HG03575 (cell line): Measurements from ENCODE around the gene FBLN2.

Experiments
- ATAC-seq: cut with Tn5 transposase; IDR thresholded peaks from one replicate; pipeline ENCODE4 v1.9.1; 2021; ENCODE audit not compliant: unreplicated experiment, insufficient number of reproducible peaks, low FRiP score; ENCODE audit errors: extremely low read depth

Gene FBLN2

GRCh38 chr3:13590841-13591520 lies 42.1 kb downstream of the FBLN2 start:
- ATAC-seq: no peak

- ATAC-seq: no peak
Measured at GRCh38 chr3:13593615-13594014, 44.7 kb downstream of the FBLN2 start.

- no peak for ATAC-seq
Measured at GRCh38 chr3:13594146-13594545, 45.2 kb downstream of the FBLN2 start.

GRCh38 chr3:13594991-13595421 lies 46.1 kb downstream of the FBLN2 start:
- ATAC-seq: no peak

DNA sequence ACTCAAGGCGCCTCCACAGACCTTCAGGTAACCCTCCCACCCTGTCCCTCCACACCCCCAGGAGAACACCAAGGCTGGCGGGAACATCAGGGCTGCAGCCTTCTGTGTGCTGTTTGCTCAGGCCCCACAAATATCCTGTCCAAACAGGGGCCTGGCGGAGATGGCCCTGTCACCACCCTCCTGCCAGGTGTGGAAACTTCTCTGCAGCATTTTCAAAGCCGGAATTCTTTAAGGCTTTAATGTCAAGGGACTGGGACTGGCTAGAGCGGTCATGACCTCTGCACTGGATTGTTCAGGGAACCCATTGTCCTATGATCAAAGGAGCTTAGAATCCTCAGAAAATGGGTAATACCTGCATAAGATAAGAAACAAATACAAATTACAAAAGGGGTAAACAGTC lies 46.6 kb downstream of the FBLN2 start:
- ATAC-seq: no peak

DNA sequence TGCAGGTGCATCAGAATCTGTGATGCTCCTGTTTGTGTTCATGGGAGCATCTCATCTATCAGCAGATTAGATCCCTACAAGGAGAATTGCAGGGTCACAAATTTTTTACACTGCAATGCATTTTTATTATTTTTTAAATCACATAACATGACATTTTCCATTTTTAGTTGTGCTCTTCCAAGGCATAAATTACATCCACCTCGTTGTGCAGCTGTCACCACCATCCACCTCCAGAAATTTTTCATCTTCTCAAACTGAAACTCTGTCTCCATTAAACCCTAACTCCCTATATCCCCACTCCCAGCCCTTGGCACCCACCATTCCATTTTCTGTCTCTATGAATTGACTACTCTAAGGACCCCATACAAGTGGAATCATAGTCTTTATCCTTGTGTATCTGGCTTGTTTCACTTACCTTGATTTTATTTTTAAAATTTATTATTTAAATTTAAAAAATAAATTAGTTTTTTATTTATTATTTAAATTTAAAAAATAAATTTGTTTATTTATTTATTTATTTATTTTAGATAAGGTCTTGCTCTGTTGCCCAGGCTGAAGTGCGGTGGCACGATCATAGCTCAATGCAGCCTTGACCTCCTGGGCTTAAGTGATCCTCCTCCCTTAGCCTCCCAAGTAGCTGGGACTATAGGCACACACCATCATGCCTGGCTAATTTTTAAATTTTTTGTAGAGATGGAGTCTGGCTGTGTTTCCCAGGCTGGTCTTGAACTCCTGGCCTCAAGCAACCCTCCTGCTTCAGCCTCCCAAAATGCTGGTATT lies 47.7 kb downstream of the FBLN2 start:
- ATAC-seq: no peak

GRCh38 chr3:13597661-13598060 lies 48.7 kb downstream of the FBLN2 start:
- ATAC-seq: no peak

DNA sequence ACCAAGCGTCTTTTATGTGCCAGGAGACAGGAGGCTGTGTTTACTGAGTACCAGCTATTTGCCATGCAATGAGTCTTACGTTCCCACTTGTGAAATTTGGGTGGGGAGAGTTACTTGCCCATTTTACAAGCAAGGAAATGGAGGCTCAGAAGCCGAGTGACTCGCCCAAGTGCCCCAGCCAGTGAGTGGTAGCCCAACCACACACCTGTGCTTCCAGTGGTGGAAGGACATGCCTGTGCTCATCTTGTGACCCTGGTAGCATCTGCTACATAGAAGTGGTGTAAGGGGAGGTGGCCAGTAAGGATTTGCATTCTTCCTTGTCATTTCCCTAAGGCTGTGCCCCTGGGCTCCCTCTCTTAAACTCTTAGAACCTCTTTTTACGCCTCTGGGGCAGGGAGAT lies 49.3 kb downstream of the FBLN2 start:
- no peak for ATAC-seq

GRCh38 chr3:13598926-13599886 lies 50.3 kb downstream of the FBLN2 start:
- no peak for ATAC-seq

GRCh38 chr3:13599887-13600450 lies 51.0 kb downstream of the FBLN2 start:
- ATAC-seq: no peak

DNA sequence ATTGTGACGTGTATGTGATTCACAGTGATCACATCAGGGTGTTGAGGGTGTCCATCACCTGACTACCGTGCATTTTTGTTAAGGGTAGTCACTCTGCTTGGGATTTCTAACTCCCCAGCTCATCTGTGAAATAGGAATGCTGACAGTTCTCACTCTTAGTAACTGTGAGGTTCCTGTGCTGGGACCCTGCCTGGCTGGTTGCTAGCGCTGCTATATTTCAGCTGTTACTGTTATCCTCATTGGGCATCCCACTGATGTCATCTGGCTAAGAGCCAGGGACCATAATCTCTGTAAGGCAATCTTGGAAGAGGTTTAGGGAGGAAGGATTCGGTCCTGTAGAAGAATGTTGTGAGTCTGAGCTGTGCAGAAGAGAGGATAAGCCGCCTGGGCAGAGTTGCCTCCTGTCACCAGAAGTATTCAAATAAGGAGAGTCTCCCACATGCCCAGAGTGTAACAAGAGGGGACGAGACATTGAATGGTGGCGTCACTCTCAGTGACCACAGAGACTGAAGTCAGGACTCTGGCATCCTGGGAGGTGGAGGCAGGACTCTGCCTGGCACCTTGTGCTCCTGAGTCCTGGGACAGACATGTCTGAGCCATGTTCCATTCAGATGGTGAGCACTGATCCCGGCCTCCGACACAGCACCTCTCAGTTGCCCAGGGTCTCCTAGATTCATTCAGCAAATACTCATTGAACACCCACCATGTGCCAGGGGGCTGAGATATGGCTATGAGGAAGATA lies 52.2 kb downstream of the FBLN2 start:
- no peak for ATAC-seq

DNA sequence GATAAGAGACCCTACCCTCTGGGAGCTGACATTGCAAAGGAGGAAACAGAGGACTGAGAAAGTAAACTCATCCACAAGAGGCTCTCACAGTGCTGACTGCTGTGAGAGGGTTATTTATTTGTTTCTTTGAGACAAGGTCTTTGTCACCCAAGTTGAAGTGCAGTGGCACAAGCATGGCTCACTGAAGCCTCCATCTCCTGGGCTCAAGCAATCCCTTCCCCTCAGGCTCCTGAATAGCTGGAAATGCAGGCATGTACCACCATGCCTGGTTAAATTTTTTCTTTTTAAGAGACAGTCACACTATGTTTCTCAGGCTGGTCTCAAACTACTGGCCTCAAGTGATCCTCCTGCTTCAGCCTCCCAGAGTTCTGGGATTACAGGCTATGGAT lies 52.8 kb downstream of the FBLN2 start:
- no peak for ATAC-seq

DNA sequence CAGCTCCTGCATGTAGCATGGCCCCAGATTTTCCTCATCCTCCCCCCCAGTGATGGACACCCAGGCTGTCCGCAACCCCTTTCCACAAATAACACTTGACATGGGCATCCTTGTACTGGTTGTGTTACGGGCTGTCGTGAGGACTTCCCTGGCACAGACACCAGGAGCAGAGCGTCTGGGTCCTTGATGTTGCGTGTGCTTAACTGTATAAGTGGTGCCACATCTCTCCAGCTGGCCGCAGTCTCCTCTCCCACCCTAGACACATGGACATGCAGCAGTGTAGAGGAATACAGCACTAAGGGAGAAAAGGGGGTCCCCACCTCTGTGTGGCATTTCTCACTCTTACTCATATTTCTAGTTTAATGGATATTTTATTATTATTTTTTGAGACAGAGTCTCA lies 56.6 kb downstream of the FBLN2 start:
- no peak for ATAC-seq

- ATAC-seq: no peak
Measured at GRCh38 chr3:13607821-13608597, 59.1 kb downstream of the FBLN2 start.

GRCh38 chr3:13608969-13609725 lies 60.2 kb downstream of the FBLN2 start:
- no peak for ATAC-seq

- no peak for ATAC-seq
Measured at GRCh38 chr3:13610006-13610570, 61.2 kb downstream of the FBLN2 start.

DNA sequence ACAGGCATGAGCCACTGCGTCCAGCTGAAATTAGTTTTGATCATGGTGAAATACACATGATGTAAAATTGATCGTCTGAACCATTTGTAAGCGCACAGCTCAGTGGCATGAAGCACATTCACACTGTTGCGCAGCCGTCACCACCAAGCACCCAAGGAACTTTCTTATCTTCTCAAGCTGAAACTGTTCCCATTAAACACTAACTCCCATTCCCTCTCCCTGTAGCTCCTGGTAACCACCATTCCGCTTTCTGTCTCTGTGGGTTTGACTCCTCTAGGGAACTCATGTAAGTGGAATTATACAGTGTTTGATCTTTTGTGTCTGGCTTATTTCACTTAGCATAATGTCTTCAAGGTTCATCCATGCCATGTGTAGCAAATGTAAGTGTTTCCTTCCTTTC lies 62.3 kb downstream of the FBLN2 start:
- no peak for ATAC-seq
